ENCODE results near the gene TMEM267. TPM values are rescaled to one million over a fixed set of nuclear protein-coding genes. Genes with fewer than 3 reads are reported as not detected.

TMEM267 gene
- total RNA-seq, 1 experiment from 2014 or later = 17.5 TPM

GRCh38 chr5:43411495-43411894, 72.2 kb downstream of the TMEM267 start:
- no TSS peak for BruUV-seq (replicated peaks)
- H3K9ac ChIP-seq (ENCODE audit: low read length) = no peak overlapping the region
- DNase-seq (ENCODE audit: low read depth, low spot score) (no peak), ATAC-seq (no peak)
- H4K20me1 ChIP-seq (ENCODE audit: insufficient read depth) = no peaks in the 10 kb centered on the region
- H3K36me3 ChIP-seq (ENCODE audit: control insufficient read depth in 1 of 2, insufficient read depth in 2 of 2, low read length in 2 of 2) = no peaks in the 10 kb centered on the region
- intact Hi-C loops (cut with micrococcal nuclease) = no loop called here
- no peaks in the 10 kb centered on the region for H3K79me2 ChIP-seq (ENCODE audit: insufficient read depth, low read length)
- CTCF ChIA-PET = interaction anchor here (1.5 kb wide), 2 partner anchors 22 to 73 kb away, joined by 7 to 9 read pairs; partner anchors contain the start of gene TMEM267
- H3K9me2 ChIP-seq (ENCODE audit: insufficient read depth) = no peaks in the 10 kb centered on the region
- POLR2A ChIA-PET = interaction anchor here (1.2 kb wide), 1 partner anchor 73 kb away, joined by 3 read pairs; the partner anchor contains the start of gene TMEM267
- no peak overlapping the region for H2AFZ ChIP-seq (ENCODE audit: low read depth, low read length, poor library complexity, severe bottlenecking)
- H3K4me2 ChIP-seq (ENCODE audit: low read length) = no peak overlapping the region
- no peaks in the 10 kb centered on the region for H3K9me3 ChIP-seq (ENCODE audit: control insufficient read depth in 1 of 2, insufficient read depth in 1 of 2, low read depth in 1 of 2, low read length in 2 of 2)
- H3K4me3 ChIP-seq (replicated peaks in 1 of 2; ENCODE audit: low read depth in 1 of 2, low read length in 2 of 2) = no peak overlapping the region
- H3K4me1 ChIP-seq (ENCODE audit: control insufficient read depth in 1 of 2, insufficient read depth in 2 of 2, low read length in 2 of 2) = no peaks in the 10 kb centered on the region
- RAD21 ChIA-PET (ENCODE audit: low non-redundant PET in 1 of 2, low total read pairs in 2 of 2, uncharacterized antibody in 2 of 2, unreplicated experiment in 2 of 2) = no interaction called here
- TF ChIP-seq EZH2 (IDR thresholded peaks at IDR 0.05) (no peak), TCF7L2 (IDR thresholded peaks at IDR 0.05; ENCODE audit: borderline replicate concordance, extremely low read depth, insufficient read depth, insufficient read length) (no peak), ELF1 (IDR thresholded peaks at IDR 0.05; ENCODE audit: borderline replicate concordance, low read depth) (no peak), SP1 (IDR thresholded peaks at IDR 0.05; ENCODE audit: low read depth) (no peak), ZFX (IDR thresholded peaks at IDR 0.05) (no peak), RAD21 (IDR thresholded peaks at IDR 0.05; ENCODE audit: low read depth) (no peak), POLR2AphosphoS5 (IDR thresholded peaks at IDR 0.05; ENCODE audit: low read depth, low read length) (no peak), SIN3A (IDR thresholded peaks at IDR 0.05; ENCODE audit: low read depth) (no peak), POLR2A (IDR thresholded peaks at IDR 0.05; ENCODE audit: borderline replicate concordance, extremely low read depth, insufficient read depth, insufficient read length) (no peak), SRF (IDR thresholded peaks at IDR 0.05; ENCODE audit: low read depth) (no peak), MAX (IDR thresholded peaks at IDR 0.05) (no peak), CBX3 (IDR thresholded peaks at IDR 0.05; ENCODE audit: low read depth) (no peak), FOSL1 (IDR thresholded peaks at IDR 0.05; ENCODE audit: low read depth) (no peak), EGR1 (IDR thresholded peaks at IDR 0.05; ENCODE audit: low read depth) (no peak), JUND (IDR thresholded peaks at IDR 0.05) (no peak), CEBPB (IDR thresholded peaks at IDR 0.05; ENCODE audit: low read depth) (no peak), YY1 (IDR thresholded peaks at IDR 0.05; ENCODE audit: extremely low read depth, insufficient replicate concordance, low read depth, low read length) (no peak)
- TF ChIP-seq, protein P1, sequence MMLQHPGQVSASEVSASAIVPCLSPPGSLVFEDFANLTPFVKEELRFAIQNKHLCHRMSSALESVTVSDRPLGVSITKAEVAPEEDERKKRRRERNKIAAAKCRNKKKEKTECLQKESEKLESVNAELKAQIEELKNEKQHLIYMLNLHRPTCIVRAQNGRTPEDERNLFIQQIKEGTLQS (IDR thresholded peaks at IDR 0.05) = no peak
- TF ChIP-seq, protein P2, sequence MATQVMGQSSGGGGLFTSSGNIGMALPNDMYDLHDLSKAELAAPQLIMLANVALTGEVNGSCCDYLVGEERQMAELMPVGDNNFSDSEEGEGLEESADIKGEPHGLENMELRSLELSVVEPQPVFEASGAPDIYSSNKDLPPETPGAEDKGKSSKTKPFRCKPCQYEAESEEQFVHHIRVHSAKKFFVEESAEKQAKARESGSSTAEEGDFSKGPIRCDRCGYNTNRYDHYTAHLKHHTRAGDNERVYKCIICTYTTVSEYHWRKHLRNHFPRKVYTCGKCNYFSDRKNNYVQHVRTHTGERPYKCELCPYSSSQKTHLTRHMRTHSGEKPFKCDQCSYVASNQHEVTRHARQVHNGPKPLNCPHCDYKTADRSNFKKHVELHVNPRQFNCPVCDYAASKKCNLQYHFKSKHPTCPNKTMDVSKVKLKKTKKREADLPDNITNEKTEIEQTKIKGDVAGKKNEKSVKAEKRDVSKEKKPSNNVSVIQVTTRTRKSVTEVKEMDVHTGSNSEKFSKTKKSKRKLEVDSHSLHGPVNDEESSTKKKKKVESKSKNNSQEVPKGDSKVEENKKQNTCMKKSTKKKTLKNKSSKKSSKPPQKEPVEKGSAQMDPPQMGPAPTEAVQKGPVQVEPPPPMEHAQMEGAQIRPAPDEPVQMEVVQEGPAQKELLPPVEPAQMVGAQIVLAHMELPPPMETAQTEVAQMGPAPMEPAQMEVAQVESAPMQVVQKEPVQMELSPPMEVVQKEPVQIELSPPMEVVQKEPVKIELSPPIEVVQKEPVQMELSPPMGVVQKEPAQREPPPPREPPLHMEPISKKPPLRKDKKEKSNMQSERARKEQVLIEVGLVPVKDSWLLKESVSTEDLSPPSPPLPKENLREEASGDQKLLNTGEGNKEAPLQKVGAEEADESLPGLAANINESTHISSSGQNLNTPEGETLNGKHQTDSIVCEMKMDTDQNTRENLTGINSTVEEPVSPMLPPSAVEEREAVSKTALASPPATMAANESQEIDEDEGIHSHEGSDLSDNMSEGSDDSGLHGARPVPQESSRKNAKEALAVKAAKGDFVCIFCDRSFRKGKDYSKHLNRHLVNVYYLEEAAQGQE (IDR thresholded peaks at IDR 0.05; ENCODE audit: low read depth) = no peak
- TF ChIP-seq, protein P3, sequence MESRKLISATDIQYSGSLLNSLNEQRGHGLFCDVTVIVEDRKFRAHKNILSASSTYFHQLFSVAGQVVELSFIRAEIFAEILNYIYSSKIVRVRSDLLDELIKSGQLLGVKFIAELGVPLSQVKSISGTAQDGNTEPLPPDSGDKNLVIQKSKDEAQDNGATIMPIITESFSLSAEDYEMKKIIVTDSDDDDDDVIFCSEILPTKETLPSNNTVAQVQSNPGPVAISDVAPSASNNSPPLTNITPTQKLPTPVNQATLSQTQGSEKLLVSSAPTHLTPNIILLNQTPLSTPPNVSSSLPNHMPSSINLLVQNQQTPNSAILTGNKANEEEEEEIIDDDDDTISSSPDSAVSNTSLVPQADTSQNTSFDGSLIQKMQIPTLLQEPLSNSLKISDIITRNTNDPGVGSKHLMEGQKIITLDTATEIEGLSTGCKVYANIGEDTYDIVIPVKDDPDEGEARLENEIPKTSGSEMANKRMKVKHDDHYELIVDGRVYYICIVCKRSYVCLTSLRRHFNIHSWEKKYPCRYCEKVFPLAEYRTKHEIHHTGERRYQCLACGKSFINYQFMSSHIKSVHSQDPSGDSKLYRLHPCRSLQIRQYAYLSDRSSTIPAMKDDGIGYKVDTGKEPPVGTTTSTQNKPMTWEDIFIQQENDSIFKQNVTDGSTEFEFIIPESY (IDR thresholded peaks at IDR 0.05; ENCODE audit: extremely low read depth, insufficient replicate concordance, low read length) = no peak
- no peaks in the 10 kb centered on the region for H3K27me3 ChIP-seq (ENCODE audit: insufficient read depth, low read length)
- H3K27ac ChIP-seq (ENCODE audit: low read depth, low read length) = no peak overlapping the region

All from HCT116 (cell line).